ENCODE measurements around the gene PAX7. TPM values are rescaled to one million over a fixed set of nuclear protein-coding genes. Genes with fewer than 3 reads are reported as not detected.
"Not testable (repeated sequence)": the region's sequence is repeated elsewhere in the genome, so short reads cannot be mapped to it uniquely, and the experiment has no call there.

PAX7 gene
- total RNA-seq, 1 experiment from 2014 or later = 0.07 TPM

GRCh38 chr1:18687273-18687672 is 56.6 kb downstream of the PAX7 start:
- Histone ChIP-seq H3K36me3 (ENCODE audit: insufficient read depth, low read length) (no peaks in the 10 kb centered on the region), H3K4me3 (ENCODE audit: low read length) (no peak overlapping the region), H3K9ac (ENCODE audit: low read length) (no peak overlapping the region), H3K9me2 (replicated peaks; ENCODE audit: insufficient read depth, low read length) (no peaks in the 10 kb centered on the region), H4K20me1 (ENCODE audit: insufficient read depth, low read depth, low read length) (no peaks in the 10 kb centered on the region), H3K4me1 (ENCODE audit: low read length) (no peaks in the 10 kb centered on the region), H3K9me3 (ENCODE audit: low read length) (no peaks in the 10 kb centered on the region), H3K4me2 (ENCODE audit: low read depth, low read length, poor library complexity, severe bottlenecking) (no peak overlapping the region), H3K27ac (ENCODE audit: low read length) (no peak overlapping the region), H3K27me3 (ENCODE audit: low read length) (no peaks in the 10 kb centered on the region), H3K79me2 (ENCODE audit: low read length) (no peaks in the 10 kb centered on the region), H2AFZ (ENCODE audit: low read length) (no peak overlapping the region)
- DNase-seq = no peak

DNA sequence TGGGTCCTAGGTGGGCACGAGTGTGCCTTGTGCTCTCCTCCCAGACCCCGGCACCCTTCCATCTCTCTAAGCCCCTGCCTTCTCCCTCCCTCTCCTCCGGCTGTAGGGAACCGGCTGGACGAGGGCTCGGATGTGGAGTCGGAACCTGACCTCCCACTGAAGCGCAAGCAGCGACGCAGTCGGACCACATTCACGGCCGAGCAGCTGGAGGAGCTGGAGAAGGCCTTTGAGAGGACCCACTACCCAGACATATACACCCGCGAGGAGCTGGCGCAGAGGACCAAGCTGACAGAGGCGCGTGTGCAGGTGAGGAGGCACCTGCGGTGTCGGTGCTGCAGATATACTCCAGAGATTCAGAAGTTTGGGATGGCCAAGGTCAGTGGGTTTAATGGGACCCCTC is 61.0 kb downstream of the PAX7 start:
- Histone ChIP-seq H3K4me2 (ENCODE audit: low read depth, low read length, poor library complexity, severe bottlenecking) (no peak overlapping the region), H3K4me3 (ENCODE audit: low read length) (no peak overlapping the region), H4K20me1 (ENCODE audit: insufficient read depth, low read depth, low read length) (no peaks in the 10 kb centered on the region), H3K9me3 (ENCODE audit: low read length) (no peaks in the 10 kb centered on the region), H3K79me2 (ENCODE audit: low read length) (no peaks in the 10 kb centered on the region), H3K27ac (ENCODE audit: low read length) (no peak overlapping the region), H3K4me1 (ENCODE audit: low read length) (no peaks in the 10 kb centered on the region), H3K27me3 (ENCODE audit: low read length) (no peaks in the 10 kb centered on the region), H3K9ac (ENCODE audit: low read length) (no peak overlapping the region), H3K36me3 (ENCODE audit: insufficient read depth, low read length) (no peaks in the 10 kb centered on the region), H2AFZ (ENCODE audit: low read length) (no peak overlapping the region), H3K9me2 (replicated peaks; ENCODE audit: insufficient read depth, low read length) (no peaks in the 10 kb centered on the region)
- no peak for DNase-seq

GRCh38 chr1:18693256-18694098 is 62.8 kb downstream of the PAX7 start:
- Histone ChIP-seq H4K20me1 (ENCODE audit: insufficient read depth, low read depth, low read length) (no peaks in the 10 kb centered on the region), H3K9ac (ENCODE audit: low read length) (no peak overlapping the region), H3K4me1 (ENCODE audit: low read length) (no peaks in the 10 kb centered on the region), H3K27ac (ENCODE audit: low read length) (no peak overlapping the region), H3K27me3 (ENCODE audit: low read length) (no peaks in the 10 kb centered on the region), H3K79me2 (ENCODE audit: low read length) (no peaks in the 10 kb centered on the region), H3K36me3 (ENCODE audit: insufficient read depth, low read length) (no peaks in the 10 kb centered on the region), H3K4me3 (ENCODE audit: low read length) (no peak overlapping the region), H3K9me3 (ENCODE audit: low read length) (no peaks in the 10 kb centered on the region), H3K4me2 (ENCODE audit: low read depth, low read length, poor library complexity, severe bottlenecking) (no peak overlapping the region), H3K9me2 (replicated peaks; ENCODE audit: insufficient read depth, low read length) (no peaks in the 10 kb centered on the region), H2AFZ (ENCODE audit: low read length) (no peak overlapping the region)
- DNase-seq = no peak

DNA sequence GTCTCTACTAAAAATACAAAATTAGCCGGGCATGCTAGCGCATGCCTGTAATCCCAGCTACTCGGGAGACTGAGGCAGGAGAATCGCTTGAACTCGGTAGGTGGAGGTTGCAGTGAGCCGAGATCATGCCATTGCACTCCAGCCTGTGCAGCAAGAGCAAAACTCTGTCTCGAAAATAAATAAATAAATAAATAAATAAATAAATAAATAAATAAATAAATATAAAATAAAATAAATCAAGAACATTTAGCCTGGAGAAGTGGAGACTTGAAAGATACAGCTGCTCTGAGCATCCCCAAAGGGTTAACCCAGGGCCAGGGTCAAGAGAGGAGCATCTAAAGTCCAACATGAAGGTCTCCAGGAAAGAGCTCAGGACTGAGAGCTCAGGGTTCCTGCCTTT is 63.6 kb downstream of the PAX7 start:
- H2AFZ ChIP-seq (ENCODE audit: low read length); H3K27me3 ChIP-seq (ENCODE audit: low read length): not testable (repeated sequence)

GRCh38 chr1:18697541-18697940 is 66.9 kb downstream of the PAX7 start:
- Histone ChIP-seq H3K36me3 (ENCODE audit: insufficient read depth, low read length) (no peaks in the 10 kb centered on the region), H3K4me2 (ENCODE audit: low read depth, low read length, poor library complexity, severe bottlenecking) (no peak overlapping the region), H3K79me2 (ENCODE audit: low read length) (no peaks in the 10 kb centered on the region), H3K27ac (ENCODE audit: low read length) (no peak overlapping the region), H3K27me3 (ENCODE audit: low read length) (no peaks in the 10 kb centered on the region), H2AFZ (ENCODE audit: low read length) (no peak overlapping the region), H3K9me3 (ENCODE audit: low read length) (no peaks in the 10 kb centered on the region), H4K20me1 (ENCODE audit: insufficient read depth, low read depth, low read length) (0 out of 2 replicates have a peak, but pooled peaks cover 2% of the 10 kb centered on the region), H3K4me3 (ENCODE audit: low read length) (no peak overlapping the region), H3K9me2 (replicated peaks; ENCODE audit: insufficient read depth, low read length) (no peaks in the 10 kb centered on the region), H3K4me1 (ENCODE audit: low read length) (no peaks in the 10 kb centered on the region), H3K9ac (ENCODE audit: low read length) (no peak overlapping the region)
- DNase-seq = no peak

More for the DNA sequence above, 63.6 kb downstream of the PAX7 start:
- not testable (repeated sequence) for DNase-seq; H3K79me2 ChIP-seq (ENCODE audit: low read length); H3K9me2 ChIP-seq (replicated peaks; ENCODE audit: insufficient read depth, low read length); H3K9ac ChIP-seq (ENCODE audit: low read length); H3K36me3 ChIP-seq (ENCODE audit: insufficient read depth, low read length); H3K4me1 ChIP-seq (ENCODE audit: low read length); H3K4me2 ChIP-seq (ENCODE audit: low read depth, low read length, poor library complexity, severe bottlenecking); H3K4me3 ChIP-seq (ENCODE audit: low read length); H3K9me3 ChIP-seq (ENCODE audit: low read length); H4K20me1 ChIP-seq (ENCODE audit: insufficient read depth, low read depth, low read length); H3K27ac ChIP-seq (ENCODE audit: low read length)

DNA sequence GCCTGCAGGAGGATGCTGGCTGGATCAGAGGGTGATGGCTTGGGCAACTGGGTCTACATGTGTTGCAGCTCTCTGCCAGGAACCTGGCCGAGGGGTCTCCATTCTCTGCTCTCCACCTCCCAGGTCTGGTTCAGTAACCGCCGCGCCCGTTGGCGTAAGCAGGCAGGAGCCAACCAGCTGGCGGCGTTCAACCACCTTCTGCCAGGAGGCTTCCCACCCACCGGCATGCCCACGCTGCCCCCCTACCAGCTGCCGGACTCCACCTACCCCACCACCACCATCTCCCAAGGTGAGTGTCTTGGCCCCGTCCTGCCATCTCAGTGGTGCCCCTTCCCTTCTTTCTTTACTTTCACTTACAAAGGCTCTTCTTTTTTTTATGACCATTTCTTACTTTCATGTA is 69.9 kb downstream of the PAX7 start:
- Histone ChIP-seq H3K27me3 (ENCODE audit: low read length) (no peaks in the 10 kb centered on the region), H4K20me1 (ENCODE audit: insufficient read depth, low read depth, low read length) (0 out of 2 replicates have a peak, but pooled peaks cover 2% of the 10 kb centered on the region), H3K4me1 (ENCODE audit: low read length) (no peaks in the 10 kb centered on the region), H3K27ac (ENCODE audit: low read length) (no peak overlapping the region), H3K79me2 (ENCODE audit: low read length) (no peaks in the 10 kb centered on the region), H3K36me3 (ENCODE audit: insufficient read depth, low read length) (no peaks in the 10 kb centered on the region), H3K4me2 (ENCODE audit: low read depth, low read length, poor library complexity, severe bottlenecking) (no peak overlapping the region), H3K9ac (ENCODE audit: low read length) (no peak overlapping the region), H3K9me3 (ENCODE audit: low read length) (no peaks in the 10 kb centered on the region), H3K4me3 (ENCODE audit: low read length) (no peak overlapping the region), H2AFZ (ENCODE audit: low read length) (no peak overlapping the region), H3K9me2 (replicated peaks; ENCODE audit: insufficient read depth, low read length) (no peaks in the 10 kb centered on the region)
- DNase-seq = no peak

DNA sequence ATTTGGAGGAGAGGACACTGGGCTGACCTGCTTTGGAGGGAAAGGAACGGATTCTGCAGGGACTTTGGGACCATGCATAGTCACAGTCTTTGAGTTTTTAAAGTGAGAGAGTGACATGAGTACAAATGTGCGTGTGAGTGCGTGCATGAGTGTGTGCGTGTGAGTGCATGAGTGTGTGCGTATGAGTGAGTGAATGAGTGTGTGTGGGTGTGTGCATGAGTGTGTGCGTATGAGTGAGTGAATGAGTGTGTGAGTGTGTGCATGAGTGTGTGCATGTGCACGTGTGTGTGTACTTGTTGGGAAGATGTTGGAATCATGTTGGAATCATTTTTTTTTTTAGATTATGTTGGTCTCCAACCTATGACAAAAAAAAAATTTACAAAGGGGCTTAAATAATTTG is 70.5 kb downstream of the PAX7 start:
- H3K9ac ChIP-seq (ENCODE audit: low read length) = no peak overlapping the region
- no peaks in the 10 kb centered on the region for H3K27me3 ChIP-seq (ENCODE audit: low read length)
- no peaks in the 10 kb centered on the region for H3K9me2 ChIP-seq (replicated peaks; ENCODE audit: insufficient read depth, low read length)
- H3K27ac ChIP-seq (ENCODE audit: low read length) = no peak overlapping the region
- H3K4me3 ChIP-seq (ENCODE audit: low read length) = no peak overlapping the region
- H3K36me3 ChIP-seq (ENCODE audit: insufficient read depth, low read length) = no peaks in the 10 kb centered on the region
- no peaks in the 10 kb centered on the region for H3K79me2 ChIP-seq (ENCODE audit: low read length)
- H4K20me1 ChIP-seq (ENCODE audit: insufficient read depth, low read depth, low read length) = 0 out of 2 replicates have a peak, but pooled peaks cover 2% of the 10 kb centered on the region
- no peaks in the 10 kb centered on the region for H3K9me3 ChIP-seq (ENCODE audit: low read length)
- H3K4me1 ChIP-seq (ENCODE audit: low read length) = no peaks in the 10 kb centered on the region
- no peak for DNase-seq
- no peak overlapping the region for H2AFZ ChIP-seq (ENCODE audit: low read length)
- H3K4me2 ChIP-seq (ENCODE audit: low read depth, low read length, poor library complexity, severe bottlenecking) = no peak overlapping the region

- no peak overlapping the region for H3K4me2 ChIP-seq (ENCODE audit: low read depth, low read length, poor library complexity, severe bottlenecking)
- H4K20me1 ChIP-seq (ENCODE audit: insufficient read depth, low read depth, low read length) = 0 out of 2 replicates have a peak, but pooled peaks cover 2% of the 10 kb centered on the region
- DNase-seq = no peak
- H2AFZ ChIP-seq (ENCODE audit: low read length) = no peak overlapping the region
- H3K4me1 ChIP-seq (ENCODE audit: low read length) = no peaks in the 10 kb centered on the region
- no peaks in the 10 kb centered on the region for H3K79me2 ChIP-seq (ENCODE audit: low read length)
- H3K4me3 ChIP-seq (ENCODE audit: low read length) = no peak overlapping the region
- no peaks in the 10 kb centered on the region for H3K27me3 ChIP-seq (ENCODE audit: low read length)
- no peaks in the 10 kb centered on the region for H3K36me3 ChIP-seq (ENCODE audit: insufficient read depth, low read length)
- H3K9me2 ChIP-seq (replicated peaks; ENCODE audit: insufficient read depth, low read length) = no peaks in the 10 kb centered on the region
- H3K27ac ChIP-seq (ENCODE audit: low read length) = no peak overlapping the region
- H3K9me3 ChIP-seq (ENCODE audit: low read length) = no peaks in the 10 kb centered on the region
- no peak overlapping the region for H3K9ac ChIP-seq (ENCODE audit: low read length)
Measured at GRCh38 chr1:18703041-18703621, 72.5 kb downstream of the PAX7 start.
